Activated B cell treated with CpG ODN at 0.5 μM for 24 hours (primary cell): Measurements from ENCODE around the gene LLCFC1. TPM values are rescaled to one million over a fixed set of nuclear protein-coding genes. Genes with fewer than 3 reads are reported as not detected.

ENCODE experiments used
- ATAC-seq: fragments of 200-7000 bp; cut with Tn5 transposase; one replicate; pipeline ENCODE4 v1.10.0; 2021; ENCODE audit warnings: low read depth, mild to moderate bottlenecking, moderate library complexity
- CTCF ChIA-PET: fragments of 350-600 bp; sonication (Branson Sonifier 250); formaldehyde crosslinking; loops from one replicate; lab custom pipeline; 2021; ENCODE audit warnings: antibody characterized with exemption; lab: Charles Lee
- POLR2A ChIA-PET: fragments of 350-600 bp; sonication (Branson Sonifier 250); formaldehyde crosslinking; loops from one replicate; lab custom pipeline; 2021; ENCODE audit warnings: antibody characterized with exemption; lab: Charles Lee
- DNase-seq: peaks from one replicate; pipeline ENCODE4 v3.0.0; 2022
- H3K27ac Mint-ChIP-seq: one replicate; pipeline ENCODE4 v1.8.0; 2020; ENCODE audit warnings: mixed read lengths
- H3K27me3 Mint-ChIP-seq: one replicate; pipeline ENCODE4 v1.8.0; 2021; ENCODE audit warnings: mixed read lengths
- H3K36me3 Mint-ChIP-seq: one replicate; pipeline ENCODE4 v1.8.0; 2021; ENCODE audit warnings: low read depth, mixed read lengths
- H3K4me1 Mint-ChIP-seq: one replicate; pipeline ENCODE4 v1.8.0; 2021; ENCODE audit warnings: mixed read lengths
- H3K4me3 Mint-ChIP-seq: one replicate; pipeline ENCODE4 v1.8.0; 2020; ENCODE audit warnings: mild to moderate bottlenecking, mixed read lengths
- H3K9me3 Mint-ChIP-seq: one replicate; pipeline ENCODE4 v1.8.0; 2020; ENCODE audit warnings: mixed read lengths
- intact Hi-C: fragments of 100-400 bp; cut with micrococcal nuclease; formaldehyde crosslinking; loops from one replicate; pipeline ENCODE4 v1.15.1; 2024
- total RNA-seq: library from RNA; stranded (reverse); gene quantifications from 2 replicates; pipeline ENCODE4 v1.2.3, GENCODE V29; 2022
- TF ChIP-seq, protein P1 (sequence below): fragments of 200-600 bp; IDR thresholded peaks from one replicate; pipeline ENCODE4 v1.8.0; 2022; ENCODE audit warnings: antibody characterized with exemption, mild to moderate bottlenecking

The LLCFC1 gene
- total RNA-seq, 1 donor from 2014 or later: not detected

DNA sequence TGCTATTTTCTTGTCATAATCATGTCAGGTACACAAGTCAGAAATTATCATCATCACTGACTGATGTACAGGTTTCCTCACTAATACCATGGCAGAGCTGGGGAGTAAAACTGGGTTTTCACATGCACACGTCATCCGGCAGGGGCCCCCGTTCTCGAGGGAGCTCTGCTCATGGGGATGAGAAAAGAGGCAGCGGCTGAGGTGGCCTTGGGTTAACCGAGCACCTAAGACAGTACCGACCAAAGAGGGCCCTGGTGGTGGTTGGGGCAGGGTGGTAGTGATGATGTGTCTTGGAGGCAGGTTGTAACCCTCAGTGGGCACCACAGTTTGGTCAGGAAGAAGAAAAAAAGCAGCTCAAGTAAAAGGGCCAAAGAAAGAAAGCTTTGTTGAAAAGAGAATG, 41.6 kb upstream of the LLCFC1 start:
- peaks cover 28% of the 10 kb centered on the region for H3K27me3 Mint-ChIP-seq
- POLR2A ChIA-PET: no interaction called here
- ATAC-seq: no peak
- DNase-seq: no peak
- TF ChIP-seq, protein P1, sequence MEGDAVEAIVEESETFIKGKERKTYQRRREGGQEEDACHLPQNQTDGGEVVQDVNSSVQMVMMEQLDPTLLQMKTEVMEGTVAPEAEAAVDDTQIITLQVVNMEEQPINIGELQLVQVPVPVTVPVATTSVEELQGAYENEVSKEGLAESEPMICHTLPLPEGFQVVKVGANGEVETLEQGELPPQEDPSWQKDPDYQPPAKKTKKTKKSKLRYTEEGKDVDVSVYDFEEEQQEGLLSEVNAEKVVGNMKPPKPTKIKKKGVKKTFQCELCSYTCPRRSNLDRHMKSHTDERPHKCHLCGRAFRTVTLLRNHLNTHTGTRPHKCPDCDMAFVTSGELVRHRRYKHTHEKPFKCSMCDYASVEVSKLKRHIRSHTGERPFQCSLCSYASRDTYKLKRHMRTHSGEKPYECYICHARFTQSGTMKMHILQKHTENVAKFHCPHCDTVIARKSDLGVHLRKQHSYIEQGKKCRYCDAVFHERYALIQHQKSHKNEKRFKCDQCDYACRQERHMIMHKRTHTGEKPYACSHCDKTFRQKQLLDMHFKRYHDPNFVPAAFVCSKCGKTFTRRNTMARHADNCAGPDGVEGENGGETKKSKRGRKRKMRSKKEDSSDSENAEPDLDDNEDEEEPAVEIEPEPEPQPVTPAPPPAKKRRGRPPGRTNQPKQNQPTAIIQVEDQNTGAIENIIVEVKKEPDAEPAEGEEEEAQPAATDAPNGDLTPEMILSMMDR: no peak
- CTCF ChIA-PET: no interaction called here
- intact Hi-C loops: no loop called here
- H3K4me1 Mint-ChIP-seq: no peaks in the 10 kb centered on the region
- H3K27ac Mint-ChIP-seq: no peak overlapping the region
- no peak overlapping the region for H3K4me3 Mint-ChIP-seq
- H3K9me3 Mint-ChIP-seq: no peaks in the 10 kb centered on the region
- no peaks in the 10 kb centered on the region for H3K36me3 Mint-ChIP-seq

DNA sequence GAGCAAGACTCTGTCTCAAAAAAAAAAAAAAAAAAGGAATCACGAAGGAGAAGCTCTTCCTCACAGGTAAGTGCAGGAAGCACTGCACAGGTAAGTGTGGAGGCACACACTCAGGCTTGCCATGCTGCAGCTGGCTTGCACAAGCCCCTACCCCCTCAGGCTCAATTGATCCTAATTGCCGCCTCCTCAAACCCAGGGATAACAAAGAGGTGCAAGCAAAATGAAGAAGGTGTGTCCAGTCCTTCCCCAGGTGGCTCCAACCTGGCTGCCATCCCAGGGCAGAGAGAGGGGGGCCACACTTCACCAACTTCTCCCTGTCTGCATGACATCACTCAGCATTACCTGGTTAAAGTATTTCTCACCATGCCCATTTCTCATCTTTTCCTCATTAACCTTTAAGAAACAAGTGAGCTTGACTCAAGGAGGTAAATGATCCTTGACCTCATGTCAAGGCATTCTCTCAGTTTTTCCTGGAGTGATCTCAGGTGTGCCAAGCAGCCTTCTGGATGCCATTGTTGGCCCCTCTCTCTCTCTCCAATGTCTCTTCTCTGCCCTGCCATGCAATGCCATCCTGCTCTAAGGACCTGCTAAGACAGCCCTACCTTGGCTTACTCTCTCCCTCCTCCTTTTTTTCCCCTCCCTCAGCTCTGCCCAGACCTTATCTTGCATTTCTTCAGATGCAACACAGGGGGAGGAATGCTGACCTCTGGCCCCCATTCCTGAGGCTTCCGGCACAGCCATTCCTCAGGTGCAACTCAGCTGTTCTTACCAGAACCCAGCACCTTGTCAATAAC, 40.7 kb upstream of the LLCFC1 start:
- no peaks in the 10 kb centered on the region for H3K36me3 Mint-ChIP-seq
- CTCF ChIA-PET: interaction anchor here (1.0 kb wide), 1 partner anchor 18 kb away, joined by 3 read pairs; no protein-coding TSS in a partner anchor
- POLR2A ChIA-PET: no interaction called here

DNA sequence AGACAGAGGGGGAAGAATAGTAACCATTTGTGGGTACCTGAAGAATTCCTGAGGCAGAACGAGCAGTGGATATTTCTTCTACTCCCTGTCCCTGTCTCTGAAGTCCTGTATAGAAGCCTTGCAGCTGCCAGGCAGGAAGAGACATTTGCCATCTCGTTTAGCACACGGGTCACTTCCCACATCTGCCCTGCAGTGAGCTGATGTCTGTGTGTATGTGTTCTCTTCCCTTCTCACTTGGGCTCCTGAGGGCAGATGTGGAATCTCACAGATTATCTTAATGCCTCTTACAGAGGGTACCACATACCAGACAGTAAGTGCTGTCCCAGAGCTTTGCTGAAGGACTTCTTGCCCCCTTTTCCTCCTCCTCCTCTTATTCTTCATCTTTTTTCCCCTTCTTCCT, 39.6 kb upstream of the LLCFC1 start:
- Mint-ChIP-seq H3K27me3 (peaks cover 24% of the 10 kb centered on the region), H3K27ac (no peak overlapping the region), H3K9me3 (peaks cover 2% of the 10 kb centered on the region), H3K36me3 (no peaks in the 10 kb centered on the region), H3K4me1 (no peaks in the 10 kb centered on the region), H3K4me3 (no peak overlapping the region)
- ChIA-PET CTCF (no interaction called here), POLR2A (no interaction called here)
- intact Hi-C loops: no loop called here
- TF ChIP-seq, protein P1: no peak
- DNase-seq (no peak), ATAC-seq (no peak)

More for the DNA sequence above, 40.7 kb upstream of the LLCFC1 start:
- Mint-ChIP-seq H3K9me3 (peaks cover 2% of the 10 kb centered on the region), H3K27me3 (peaks cover 28% of the 10 kb centered on the region), H3K4me3 (no peak overlapping the region), H3K27ac (no peak overlapping the region), H3K4me1 (no peaks in the 10 kb centered on the region)
- intact Hi-C loops: no loop called here
- TF ChIP-seq, protein P1: no peak
- DNase-seq (no peak), ATAC-seq (no peak)

DNA sequence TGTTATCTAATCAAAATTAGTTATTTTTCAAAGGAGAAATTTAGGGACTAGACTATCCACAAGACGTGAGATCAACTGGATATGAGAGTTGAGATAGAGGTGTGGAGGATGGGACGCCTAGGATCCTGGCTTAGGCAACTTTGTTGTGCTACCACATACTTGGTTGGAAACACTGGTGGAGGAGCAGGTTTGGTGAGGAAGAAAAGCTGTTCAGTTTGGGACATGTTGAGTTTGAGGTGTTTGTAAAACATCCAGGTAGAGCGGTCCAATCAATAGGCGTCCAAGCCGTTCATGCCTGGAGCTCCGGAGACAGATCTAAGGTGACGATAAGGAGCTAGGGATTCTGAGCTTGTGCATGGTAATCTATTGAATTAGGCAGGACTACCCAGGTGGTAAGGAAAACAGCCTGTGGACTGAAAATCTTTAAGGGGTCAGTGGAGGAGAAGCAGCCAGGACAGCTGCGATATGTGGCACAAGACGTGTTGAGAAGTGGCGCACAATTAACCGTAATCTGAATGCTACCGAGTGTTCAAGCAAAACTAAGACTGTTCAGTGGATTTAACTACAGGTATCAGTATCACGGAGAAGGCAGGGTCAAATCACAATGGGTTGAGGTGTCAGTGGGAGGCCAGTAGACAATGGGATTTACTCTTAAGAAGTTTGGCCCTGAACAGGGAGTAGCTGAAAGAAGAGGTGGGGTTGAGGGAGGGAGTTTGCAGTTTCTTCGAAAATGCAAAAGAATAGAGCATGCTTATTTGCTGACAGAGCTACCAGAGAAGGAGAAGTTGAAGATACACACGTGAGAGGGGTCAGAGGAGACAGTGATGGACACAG, 37.6 kb upstream of the LLCFC1 start:
- Mint-ChIP-seq H3K36me3 (no peaks in the 10 kb centered on the region), H3K4me1 (no peaks in the 10 kb centered on the region), H3K27ac (no peak overlapping the region), H3K4me3 (no peak overlapping the region), H3K9me3 (peaks cover 2% of the 10 kb centered on the region), H3K27me3 (peaks cover 16% of the 10 kb centered on the region)
- intact Hi-C loops: no loop called here
- ATAC-seq: no peak
- CTCF ChIA-PET: interaction anchor here (0.9 to 1.2 kb wide), 3 partner anchors 9 to 20 kb away, joined by 3 to 4 read pairs (median 3); no protein-coding TSS in a partner anchor
- POLR2A ChIA-PET: no interaction called here
- TF ChIP-seq, protein P1: no peak
- DNase-seq: no peak

DNA sequence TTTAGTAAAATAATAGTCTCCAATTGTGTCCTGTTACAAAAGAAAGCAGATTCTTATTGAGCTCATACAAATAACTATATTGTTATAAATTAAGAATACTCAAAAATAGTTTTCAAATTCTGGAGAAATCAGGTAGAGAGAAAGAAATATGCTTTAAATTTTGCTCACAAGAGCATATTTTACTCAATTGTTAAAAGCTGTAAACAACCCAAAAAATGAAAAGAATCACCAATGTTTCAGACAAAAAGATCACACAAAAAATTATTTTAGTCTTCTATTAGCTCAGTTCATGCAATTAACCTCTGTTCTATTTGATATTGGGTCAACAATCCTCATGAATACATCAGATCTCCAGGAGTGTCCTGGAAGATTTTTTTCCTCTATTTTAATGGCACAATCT, 35.2 kb upstream of the LLCFC1 start:
- CTCF ChIA-PET: no interaction called here

More for the DNA sequence above, 35.2 kb upstream of the LLCFC1 start:
- peaks cover 13% of the 10 kb centered on the region for H3K27me3 Mint-ChIP-seq
- ATAC-seq (no peak), DNase-seq (no peak)
- peaks cover 2% of the 10 kb centered on the region for H3K9me3 Mint-ChIP-seq
- no peaks in the 10 kb centered on the region for H3K4me1 Mint-ChIP-seq
- no peak overlapping the region for H3K27ac Mint-ChIP-seq
- POLR2A ChIA-PET: no interaction called here
- H3K4me3 Mint-ChIP-seq: no peak overlapping the region
- intact Hi-C loops: no loop called here
- no peaks in the 10 kb centered on the region for H3K36me3 Mint-ChIP-seq
- TF ChIP-seq, protein P1: no peak
